ENCODE data around the gene LANCL3.

DNA sequence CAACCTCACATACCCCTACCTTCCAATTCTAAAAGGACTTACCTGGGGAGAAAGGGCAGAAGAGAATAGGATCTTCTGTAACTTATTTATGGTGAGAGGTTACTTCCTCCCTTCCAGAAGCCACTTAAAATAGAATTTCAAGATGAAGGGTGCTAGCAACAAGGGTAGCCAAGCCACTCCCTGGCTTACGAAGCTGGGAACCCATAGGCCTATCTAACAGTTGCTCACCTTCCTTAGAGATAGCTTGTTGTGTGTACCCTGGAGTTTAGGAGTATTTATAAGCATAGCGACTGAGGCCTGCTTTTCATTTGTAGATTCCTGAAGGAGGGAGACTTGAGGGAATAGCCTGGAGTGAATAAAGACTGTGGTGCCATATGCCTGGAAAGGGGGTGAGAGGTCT is 143.0 kb downstream of the LANCL3 start:
- TF ChIP-seq, protein P1, sequence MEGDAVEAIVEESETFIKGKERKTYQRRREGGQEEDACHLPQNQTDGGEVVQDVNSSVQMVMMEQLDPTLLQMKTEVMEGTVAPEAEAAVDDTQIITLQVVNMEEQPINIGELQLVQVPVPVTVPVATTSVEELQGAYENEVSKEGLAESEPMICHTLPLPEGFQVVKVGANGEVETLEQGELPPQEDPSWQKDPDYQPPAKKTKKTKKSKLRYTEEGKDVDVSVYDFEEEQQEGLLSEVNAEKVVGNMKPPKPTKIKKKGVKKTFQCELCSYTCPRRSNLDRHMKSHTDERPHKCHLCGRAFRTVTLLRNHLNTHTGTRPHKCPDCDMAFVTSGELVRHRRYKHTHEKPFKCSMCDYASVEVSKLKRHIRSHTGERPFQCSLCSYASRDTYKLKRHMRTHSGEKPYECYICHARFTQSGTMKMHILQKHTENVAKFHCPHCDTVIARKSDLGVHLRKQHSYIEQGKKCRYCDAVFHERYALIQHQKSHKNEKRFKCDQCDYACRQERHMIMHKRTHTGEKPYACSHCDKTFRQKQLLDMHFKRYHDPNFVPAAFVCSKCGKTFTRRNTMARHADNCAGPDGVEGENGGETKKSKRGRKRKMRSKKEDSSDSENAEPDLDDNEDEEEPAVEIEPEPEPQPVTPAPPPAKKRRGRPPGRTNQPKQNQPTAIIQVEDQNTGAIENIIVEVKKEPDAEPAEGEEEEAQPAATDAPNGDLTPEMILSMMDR (IDR thresholded peaks at IDR 0.05), result no peak
- TF ChIP-seq POLR2A (IDR thresholded peaks at IDR 0.05), result no peak

Data from heart left ventricle (tissue), 13 donors.